ENCODE data around the gene OR2J1.
"Not testable (repeated sequence)": the region's sequence is repeated elsewhere in the genome, so short reads cannot be mapped to it uniquely, and the experiment has no call there.

Gene OR2J1

DNA sequence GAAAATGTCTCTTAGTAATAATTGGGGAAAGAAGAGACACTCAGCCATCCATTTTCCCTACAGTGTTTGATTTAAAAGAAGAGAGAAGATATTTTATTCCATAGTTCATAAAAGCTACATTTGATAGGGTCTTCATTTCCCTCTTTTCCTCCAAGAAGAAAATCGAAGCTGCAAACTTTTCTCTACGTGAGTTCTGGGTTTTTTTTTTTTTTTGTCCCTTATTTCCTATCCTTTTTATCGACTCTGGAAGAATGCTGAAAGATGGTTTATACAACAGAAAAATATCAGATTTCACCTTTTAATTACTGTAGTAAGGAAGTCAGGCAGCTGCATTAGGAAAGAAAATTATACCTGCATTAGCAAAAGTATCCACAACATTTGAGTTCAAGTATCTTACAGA, at the start of gene OR2J1:
Gene OR2J1 (plus strand): TSS at position 301 of the 400 bp plus-strand sequence. CDS start 1,453 bp downstream, outside the sequence.
- Mint-ChIP-seq H3K36me3 (no peaks in the 10 kb centered on the region), H3K27ac (no peak within 1 kb of the TSS), H3K9me3 (no peaks in the 10 kb centered on the region), H3K4me3 (no peak within 1 kb of the TSS), H3K4me1 (no peaks in the 10 kb centered on the region), H3K27me3 (peaks cover 7% of the 10 kb centered on the region)
- ATAC-seq (ENCODE audit: low read depth) (no peak), DNase-seq (ENCODE audit: low spot score in 2 of 2) (no peak)

DNA sequence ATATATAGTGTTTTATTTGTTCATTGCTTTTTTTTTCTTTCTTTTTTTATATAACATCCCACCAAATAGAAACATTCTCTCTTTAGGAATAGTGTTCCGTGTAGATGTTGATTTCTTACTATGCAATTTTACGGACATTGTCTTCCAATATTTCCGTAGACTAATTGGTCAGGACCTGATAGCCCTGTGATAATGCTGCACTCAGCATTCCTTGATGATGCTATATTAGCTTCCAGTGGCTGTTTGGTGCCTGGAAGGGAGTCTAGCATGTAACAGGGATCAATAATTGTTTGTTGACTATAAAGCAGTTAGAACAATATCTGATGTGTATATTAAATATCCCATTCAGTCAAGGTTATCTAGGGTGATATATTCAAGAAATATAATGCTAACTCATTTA, 47.6 kb upstream of the OR2J1 start:
- Mint-ChIP-seq H3K36me3 (no peaks in the 10 kb centered on the region), H3K27me3 (peaks cover 4% of the 10 kb centered on the region), H3K9me3 (peaks cover 10% of the 10 kb centered on the region), H3K4me3 (no peak overlapping the region), H3K4me1 (no peaks in the 10 kb centered on the region), H3K27ac (no peak overlapping the region)
- DNase-seq (ENCODE audit: low spot score in 2 of 2) (no peak), ATAC-seq (ENCODE audit: low read depth) (no peak)

GRCh38 chr6:29071831-29072723, 27.2 kb upstream of the OR2J1 start:
- peak; percentile 53 for ATAC-seq (ENCODE audit: low read depth)
- H3K4me3 Mint-ChIP-seq = no peak overlapping the region
- no peaks in the 10 kb centered on the region for H3K4me1 Mint-ChIP-seq
- no peak for DNase-seq (ENCODE audit: low spot score in 2 of 2)
- H3K36me3 Mint-ChIP-seq = no peaks in the 10 kb centered on the region
- H3K9me3 Mint-ChIP-seq = no peaks in the 10 kb centered on the region
- no peak overlapping the region for H3K27ac Mint-ChIP-seq
- peaks cover 16% of the 10 kb centered on the region for H3K27me3 Mint-ChIP-seq

- Mint-ChIP-seq H3K4me3 (no peak overlapping the region), H3K4me1 (no peaks in the 10 kb centered on the region), H3K27me3 (peaks cover 10% of the 10 kb centered on the region), H3K27ac (no peak overlapping the region), H3K36me3 (no peaks in the 10 kb centered on the region), H3K9me3 (no peaks in the 10 kb centered on the region)
- ATAC-seq (ENCODE audit: low read depth) (no peak), DNase-seq (ENCODE audit: low spot score in 2 of 2) (no peak)
These were observed 20.1 kb upstream of the OR2J1 start for GRCh38 chr6:29079203-29079602.

DNA sequence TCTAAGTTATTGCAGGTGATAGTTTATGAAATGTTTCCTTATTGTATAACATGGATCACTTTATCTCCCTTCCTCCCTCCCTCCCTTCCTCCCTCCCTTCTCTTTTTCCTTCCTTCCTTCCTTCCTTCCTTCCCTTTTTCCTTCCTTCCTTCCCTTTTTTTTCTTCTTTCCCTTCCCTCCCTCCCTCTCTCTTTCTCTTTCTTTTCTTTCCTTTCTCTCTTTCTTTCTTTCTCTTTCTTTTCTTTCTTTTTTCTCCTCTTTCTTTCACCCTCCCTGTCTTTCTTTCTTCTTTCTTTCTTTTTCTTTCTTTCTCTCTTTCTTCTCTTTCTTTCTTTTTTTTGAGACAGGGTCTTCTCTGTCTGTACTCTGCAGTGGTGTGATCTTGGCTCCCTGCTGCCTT, 18.0 kb upstream of the OR2J1 start:
- DNase-seq (ENCODE audit: low spot score in 2 of 2) (no peak), ATAC-seq (ENCODE audit: low read depth) (no peak)
- Mint-ChIP-seq H3K36me3 (no peaks in the 10 kb centered on the region), H3K27ac (no peak overlapping the region), H3K4me3 (no peak overlapping the region), H3K4me1 (no peaks in the 10 kb centered on the region), H3K27me3 (peaks cover 5% of the 10 kb centered on the region), H3K9me3 (no peaks in the 10 kb centered on the region)

DNA sequence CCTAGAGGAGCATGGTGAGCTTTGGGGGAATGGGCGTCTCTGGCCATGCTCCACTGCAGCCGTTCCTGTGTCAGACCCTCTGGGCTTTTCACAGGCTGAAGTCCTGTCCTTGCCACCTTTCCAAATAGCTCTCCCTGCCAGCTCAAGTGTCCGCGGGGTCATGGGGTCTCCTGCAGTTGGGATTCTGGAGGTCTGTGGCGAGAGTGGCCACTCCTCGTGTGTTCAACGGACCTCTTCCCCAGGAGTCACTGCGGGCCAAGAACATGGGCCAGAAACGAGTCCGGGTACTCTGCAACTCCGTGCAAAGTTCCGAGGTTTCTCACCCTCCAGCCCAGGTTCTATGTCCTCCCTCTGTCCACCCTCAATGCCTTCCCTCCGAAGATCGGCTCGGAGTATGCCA, 16.8 kb upstream of the OR2J1 start:
- H3K4me3 Mint-ChIP-seq = no peak overlapping the region
- H3K4me1 Mint-ChIP-seq = no peaks in the 10 kb centered on the region
- H3K9me3 Mint-ChIP-seq = no peaks in the 10 kb centered on the region
- peaks cover 5% of the 10 kb centered on the region for H3K27me3 Mint-ChIP-seq
- DNase-seq (ENCODE audit: low spot score in 2 of 2) = no peak
- ATAC-seq (ENCODE audit: low read depth) = no peak
- no peaks in the 10 kb centered on the region for H3K36me3 Mint-ChIP-seq
- H3K27ac Mint-ChIP-seq = no peak overlapping the region

DNA sequence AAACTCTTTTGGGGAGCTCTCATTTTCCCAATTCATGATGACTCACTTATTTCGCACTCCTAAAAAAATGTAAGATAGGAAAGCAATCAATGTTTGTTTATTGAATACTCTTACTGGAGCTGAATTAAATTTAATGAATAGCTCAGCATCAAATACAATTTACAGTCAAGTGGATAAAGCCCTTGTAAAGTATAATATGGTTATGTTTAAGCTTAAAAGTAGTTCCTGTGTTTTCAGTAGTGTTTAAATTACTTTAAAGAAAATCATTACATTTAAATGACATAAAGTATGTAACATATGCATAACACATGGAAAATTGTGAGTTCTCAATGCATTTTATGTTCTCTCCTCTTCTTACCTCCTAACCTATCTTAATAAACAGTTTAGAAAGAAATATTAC, 12.1 kb upstream of the OR2J1 start, which contains the start of gene OR2B3:
Gene OR2B3 (minus strand): TSS at position 101 of the 400 bp plus-strand sequence. CDS start 65 bp downstream, at position 36.
- Mint-ChIP-seq H3K4me1 (no peaks in the 10 kb centered on the region), H3K27ac (no peak within 1 kb of the TSS), H3K9me3 (no peaks in the 10 kb centered on the region), H3K36me3 (no peaks in the 10 kb centered on the region), H3K27me3 (peaks cover 8% of the 10 kb centered on the region), H3K4me3 (no peak within 1 kb of the TSS)
- ATAC-seq (ENCODE audit: low read depth) (no peak), DNase-seq (ENCODE audit: low spot score in 2 of 2) (no peak)

GRCh38 chr6:29092957-29093356, 6.3 kb upstream of the OR2J1 start:
- DNase-seq (ENCODE audit: low spot score in 2 of 2) (no peak), ATAC-seq (ENCODE audit: low read depth) (no peak)
- H3K4me1 Mint-ChIP-seq = no peaks in the 10 kb centered on the region
- H3K27ac Mint-ChIP-seq = no peak overlapping the region
- H3K4me3 Mint-ChIP-seq = no peak overlapping the region
- H3K9me3 Mint-ChIP-seq = peaks cover 2% of the 10 kb centered on the region
- H3K36me3 Mint-ChIP-seq = no peaks in the 10 kb centered on the region
- H3K27me3 Mint-ChIP-seq = peaks cover 5% of the 10 kb centered on the region

DNA sequence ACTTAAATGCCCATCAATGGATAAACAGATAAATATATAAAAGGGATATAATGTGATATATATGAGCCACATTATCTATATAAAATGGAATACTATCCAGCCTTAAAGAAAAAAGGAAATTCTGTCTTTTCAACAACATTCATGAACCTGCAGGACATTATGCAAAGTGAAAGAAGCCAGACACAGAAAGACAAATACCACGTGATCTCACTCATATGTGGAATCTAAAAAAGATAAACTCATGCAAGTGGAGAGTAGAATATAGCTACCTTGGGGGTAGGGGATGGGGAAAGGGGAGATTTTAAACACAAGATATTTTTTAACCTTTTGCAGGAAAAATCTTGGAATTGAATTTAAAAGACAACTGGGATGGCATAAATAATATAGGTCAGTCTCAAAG, 1.5 kb upstream of the OR2J1 start:
- no peaks in the 10 kb centered on the region for H3K4me1 Mint-ChIP-seq
- DNase-seq (ENCODE audit: low spot score in 2 of 2) = no peak
- H3K27me3 Mint-ChIP-seq = peaks cover 3% of the 10 kb centered on the region
- no peak overlapping the region for H3K27ac Mint-ChIP-seq
- no peak overlapping the region for H3K4me3 Mint-ChIP-seq
- peaks cover 2% of the 10 kb centered on the region for H3K9me3 Mint-ChIP-seq
- ATAC-seq (ENCODE audit: low read depth) = no peak
- no peaks in the 10 kb centered on the region for H3K36me3 Mint-ChIP-seq

GRCh38 chr6:29107758-29108157, 8.5 kb downstream of the OR2J1 start, which contains the start of gene OR2J3:
Gene OR2J3, plus strand, starts transcription at chr6:29108058. Its CDS starts 3,833 bp downstream, at chr6:29111891.
- no peaks in the 10 kb centered on the region for H3K36me3 Mint-ChIP-seq
- no peak within 1 kb of the TSS for H3K4me3 Mint-ChIP-seq
- ATAC-seq (ENCODE audit: low read depth) (no peak), DNase-seq (ENCODE audit: low spot score in 2 of 2) (no peak)
- peaks cover 18% of the 10 kb centered on the region for H3K27me3 Mint-ChIP-seq
- H3K9me3 Mint-ChIP-seq = peaks cover 3% of the 10 kb centered on the region
- no peak within 1 kb of the TSS for H3K27ac Mint-ChIP-seq
- no peaks in the 10 kb centered on the region for H3K4me1 Mint-ChIP-seq

GRCh38 chr6:29112135-29112534, 12.8 kb downstream of the OR2J1 start:
- DNase-seq (ENCODE audit: low spot score in 2 of 2) (no peak), ATAC-seq (ENCODE audit: low read depth) (no peak)
- Mint-ChIP-seq H3K36me3 (no peaks in the 10 kb centered on the region), H3K27me3 (peaks cover 12% of the 10 kb centered on the region), H3K4me3 (no peak overlapping the region), H3K4me1 (no peaks in the 10 kb centered on the region), H3K27ac (no peak overlapping the region), H3K9me3 (no peaks in the 10 kb centered on the region)

DNA sequence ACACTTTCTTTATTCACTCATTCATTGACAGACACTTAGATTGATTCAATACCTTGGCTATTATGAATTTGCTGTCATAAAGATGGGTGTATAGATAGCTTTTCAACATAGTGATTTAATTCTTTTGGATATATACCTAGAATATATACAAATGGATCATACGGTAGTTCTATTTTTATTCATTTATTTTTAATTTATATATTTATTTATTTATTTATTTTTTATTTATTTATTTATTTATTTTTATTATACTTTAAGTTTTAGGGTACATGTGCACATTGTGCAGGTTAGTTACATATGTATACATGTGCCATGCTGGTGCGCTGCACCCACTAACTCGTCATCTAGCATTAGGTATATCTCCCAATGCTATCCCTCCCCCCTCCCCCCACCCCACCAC, 15.7 kb downstream of the OR2J1 start:
- not testable (repeated sequence) for H3K4me1 Mint-ChIP-seq; ATAC-seq (ENCODE audit: low read depth); DNase-seq (ENCODE audit: low spot score in 2 of 2); H3K4me3 Mint-ChIP-seq; H3K36me3 Mint-ChIP-seq; H3K9me3 Mint-ChIP-seq; H3K27ac Mint-ChIP-seq
- H3K27me3 Mint-ChIP-seq = peaks cover 13% of the 10 kb centered on the region

GRCh38 chr6:29129326-29130012, 30.2 kb downstream of the OR2J1 start:
- Mint-ChIP-seq H3K27ac (no peak overlapping the region), H3K4me1 (no peaks in the 10 kb centered on the region), H3K4me3 (no peak overlapping the region), H3K9me3 (no peaks in the 10 kb centered on the region), H3K36me3 (no peaks in the 10 kb centered on the region), H3K27me3 (peaks cover 8% of the 10 kb centered on the region)
- ATAC-seq (ENCODE audit: low read depth) (no peak), DNase-seq (ENCODE audit: low spot score in 2 of 2) (no peak)

- peaks cover 11% of the 10 kb centered on the region for H3K27me3 Mint-ChIP-seq
These were observed 31.4 kb downstream of the OR2J1 start for GRCh38 chr6:29130644-29131043.

More at GRCh38 chr6:29130644-29131043, 31.4 kb downstream of the OR2J1 start:
- Mint-ChIP-seq H3K36me3 (no peaks in the 10 kb centered on the region), H3K27ac (no peak overlapping the region), H3K4me1 (no peaks in the 10 kb centered on the region), H3K9me3 (no peaks in the 10 kb centered on the region), H3K4me3 (no peak overlapping the region)
- ATAC-seq (ENCODE audit: low read depth) = no peak
- no peak for DNase-seq (ENCODE audit: low spot score in 2 of 2)
